Loucy (cell line): ENCODE results near the gene LRRTM1.

Source experiments
- CTCF ChIP-seq: fragments of 200-600 bp; sonication (generic); conservative IDR thresholded peaks from 2 replicates; pipeline ENCODE4 v1.5.1; 2014; ENCODE audit warnings: mild to moderate bottlenecking, antibody characterized with exemption, low read length
- EZH2phosphoT487 ChIP-seq: fragments of 200-600 bp; IDR thresholded peaks from 2 replicates; pipeline ENCODE4 v1.6.1; 2018; ENCODE audit warnings: antibody characterized with exemption, mild to moderate bottlenecking, moderate library complexity, borderline replicate concordance

GRCh38 chr2:80311304-80311703 is 6.8 kb upstream of the LRRTM1 start:
- TF ChIP-seq CTCF (no peak), EZH2phosphoT487 (no peak)
